CD4-positive, alpha-beta T cell (primary cell): ENCODE results near the gene ANKRD28. TPM values are rescaled to one million over a fixed set of nuclear protein-coding genes. Genes with fewer than 3 reads are reported as not detected.

Experiments
- ATAC-seq: fragments of 200-7000 bp; cut with Tn5 transposase; one replicate; pipeline ENCODE4 v1.10.0; 2022; ENCODE audit warnings: mild to moderate bottlenecking; ENCODE audit not compliant: poor library complexity
- CTCF ChIA-PET: fragments of 350-600 bp; sonication (Branson Sonifier 250); formaldehyde crosslinking; loops from one replicate; lab custom pipeline; 2021; ENCODE audit warnings: antibody characterized with exemption, inconsistent platforms; lab: Charles Lee
- POLR2A ChIA-PET: fragments of 350-600 bp; sonication (Branson Sonifier 250); formaldehyde crosslinking; loops from one replicate; lab custom pipeline; 2021; ENCODE audit warnings: antibody characterized with exemption, inconsistent platforms; lab: Charles Lee
- DNase-seq, 14 experiments: peaks; one replicate each; pipeline ENCODE4 v3.0.0-alpha.2; 2013 to 2020; ENCODE audit warnings: mixed read lengths in 2 of 14
- H3K27ac ChIP-seq, 2 donors: one replicate each; pipeline versions ENCODE4 v1.5.1 to v1.7.0; 2013; ENCODE audit warnings: low read length in 2 of 2, low read depth in 1 of 2, mild to moderate bottlenecking in 1 of 2
- H3K27me3 ChIP-seq, 2 experiments: 1 replicate in 1 of 2; 2 replicates in 1 of 2; pipeline versions ENCODE4 v1.6.1 to v1.7.0; 2013; ENCODE audit warnings: low read length in 2 of 2, control low read depth in 1 of 2, mild to moderate bottlenecking in 1 of 2, moderate library complexity in 1 of 2; ENCODE audit not compliant: insufficient read depth in 2 of 2, control insufficient read depth in 1 of 2
- H3K36me3 ChIP-seq: one replicate; pipeline ENCODE4 v1.6.1; 2013; ENCODE audit warnings: low read length, control low read depth; ENCODE audit not compliant: insufficient read depth
- H3K4me1 ChIP-seq: one replicate; pipeline ENCODE4 v1.6.1; 2013; ENCODE audit warnings: low read length, control low read depth; ENCODE audit not compliant: insufficient read depth
- H3K4me3 ChIP-seq: one replicate; pipeline ENCODE4 v1.5.1; 2013; ENCODE audit warnings: mild to moderate bottlenecking, low read length, moderate library complexity
- H3K9me3 ChIP-seq, 2 experiments: 1 replicate in 1 of 2; 2 replicates in 1 of 2; pipeline versions ENCODE4 v1.6.1 to v1.7.0; 2013; ENCODE audit warnings: low read length in 2 of 2, mild to moderate bottlenecking in 2 of 2, control low read depth in 1 of 2, moderate library complexity in 1 of 2; ENCODE audit not compliant: control insufficient read depth in 1 of 2, insufficient read depth in 1 of 2
- H3K27ac Mint-ChIP-seq: one replicate; pipeline ENCODE4 v1.8.0; 2020; ENCODE audit warnings: mixed read lengths
- H3K27me3 Mint-ChIP-seq: one replicate; pipeline ENCODE4 v1.8.0; 2021; ENCODE audit warnings: mixed read lengths
- H3K36me3 Mint-ChIP-seq: one replicate; pipeline ENCODE4 v1.8.0; 2021; ENCODE audit warnings: low read depth, mixed read lengths
- H3K4me1 Mint-ChIP-seq: one replicate; pipeline ENCODE4 v1.8.0; 2021; ENCODE audit warnings: low read depth, mixed read lengths
- H3K4me3 Mint-ChIP-seq: one replicate; pipeline ENCODE4 v1.8.0; 2020; ENCODE audit warnings: mild to moderate bottlenecking, mixed read lengths
- H3K9me3 Mint-ChIP-seq: one replicate; pipeline ENCODE4 v1.8.0; 2020; ENCODE audit warnings: mixed read lengths
- intact Hi-C, 2 experiments: fragments of 100-400 bp; cut with DNase I in 1 of 2; cut with micrococcal nuclease in 1 of 2; formaldehyde crosslinking; loops; one replicate each; pipeline versions ENCODE4 v1.15.1 to v1.9.0; 2023 to 2025; cut with DNase I, micrococcal nuclease
- total RNA-seq, 174 experiments: library from RNA in 2 of 174; stranded (reverse) in 2 of 174; gene quantifications; one replicate each; pipeline ENCODE4 v1.2.3 and lab custom pipeline; 2021 to 2026
- TF ChIP-seq, protein P1 (sequence below): fragments of 200-600 bp; IDR thresholded peaks from one replicate; pipeline ENCODE4 v1.8.0; 2022; ENCODE audit warnings: antibody characterized with exemption, mild to moderate bottlenecking

Gene ANKRD28
- total RNA-seq, 2 experiments from 2014 or later, result 36.6 to 43.1 TPM

- CTCF ChIA-PET, result no interaction called here
- TF ChIP-seq, protein P1, sequence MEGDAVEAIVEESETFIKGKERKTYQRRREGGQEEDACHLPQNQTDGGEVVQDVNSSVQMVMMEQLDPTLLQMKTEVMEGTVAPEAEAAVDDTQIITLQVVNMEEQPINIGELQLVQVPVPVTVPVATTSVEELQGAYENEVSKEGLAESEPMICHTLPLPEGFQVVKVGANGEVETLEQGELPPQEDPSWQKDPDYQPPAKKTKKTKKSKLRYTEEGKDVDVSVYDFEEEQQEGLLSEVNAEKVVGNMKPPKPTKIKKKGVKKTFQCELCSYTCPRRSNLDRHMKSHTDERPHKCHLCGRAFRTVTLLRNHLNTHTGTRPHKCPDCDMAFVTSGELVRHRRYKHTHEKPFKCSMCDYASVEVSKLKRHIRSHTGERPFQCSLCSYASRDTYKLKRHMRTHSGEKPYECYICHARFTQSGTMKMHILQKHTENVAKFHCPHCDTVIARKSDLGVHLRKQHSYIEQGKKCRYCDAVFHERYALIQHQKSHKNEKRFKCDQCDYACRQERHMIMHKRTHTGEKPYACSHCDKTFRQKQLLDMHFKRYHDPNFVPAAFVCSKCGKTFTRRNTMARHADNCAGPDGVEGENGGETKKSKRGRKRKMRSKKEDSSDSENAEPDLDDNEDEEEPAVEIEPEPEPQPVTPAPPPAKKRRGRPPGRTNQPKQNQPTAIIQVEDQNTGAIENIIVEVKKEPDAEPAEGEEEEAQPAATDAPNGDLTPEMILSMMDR, result no peak
- H3K4me1 ChIP-seq, result no peaks in the 10 kb centered on the region
- ATAC-seq (no peak), DNase-seq (no peak)
- no peak overlapping the region for H3K27ac ChIP-seq
- Mint-ChIP-seq H3K9me3 (no peaks in the 10 kb centered on the region), H3K4me1 (no peaks in the 10 kb centered on the region), H3K27ac (no peak overlapping the region), H3K27me3 (no peaks in the 10 kb centered on the region), H3K36me3 (peaks cover 84% of the 10 kb centered on the region), H3K4me3 (no peak overlapping the region)
- H3K36me3 ChIP-seq, result peaks cover 40% of the 10 kb centered on the region
- H3K4me3 ChIP-seq, result no peak overlapping the region
- intact Hi-C loops, result no loop called here
- H3K27me3 ChIP-seq, result no peaks in the 10 kb centered on the region
- no peaks in the 10 kb centered on the region for H3K9me3 ChIP-seq
- POLR2A ChIA-PET, result no interaction called here
Observed at GRCh38 chr3:15707779-15708178, 90.0 kb downstream of the ANKRD28 start.

GRCh38 chr3:15703346-15703745, 94.4 kb downstream of the ANKRD28 start:
- no peaks in the 10 kb centered on the region for H3K9me3 Mint-ChIP-seq
- no peak overlapping the region for H3K4me3 ChIP-seq
- H3K4me1 ChIP-seq, result no peaks in the 10 kb centered on the region
- H3K27me3 ChIP-seq, result no peaks in the 10 kb centered on the region
- peaks cover 16% of the 10 kb centered on the region for H3K36me3 ChIP-seq
- no peaks in the 10 kb centered on the region for H3K9me3 ChIP-seq
- no peak overlapping the region for H3K27ac Mint-ChIP-seq
- TF ChIP-seq, protein P1, result no peak
- H3K4me1 Mint-ChIP-seq, result no peaks in the 10 kb centered on the region
- no peak overlapping the region for H3K27ac ChIP-seq
- DNase-seq (no peak), ATAC-seq (no peak)
- H3K27me3 Mint-ChIP-seq, result no peaks in the 10 kb centered on the region
- H3K4me3 Mint-ChIP-seq, result no peak overlapping the region
- ChIA-PET POLR2A (no interaction called here), CTCF (no interaction called here)
- peaks cover 72% of the 10 kb centered on the region for H3K36me3 Mint-ChIP-seq
- intact Hi-C loops, result no loop called here

DNA sequence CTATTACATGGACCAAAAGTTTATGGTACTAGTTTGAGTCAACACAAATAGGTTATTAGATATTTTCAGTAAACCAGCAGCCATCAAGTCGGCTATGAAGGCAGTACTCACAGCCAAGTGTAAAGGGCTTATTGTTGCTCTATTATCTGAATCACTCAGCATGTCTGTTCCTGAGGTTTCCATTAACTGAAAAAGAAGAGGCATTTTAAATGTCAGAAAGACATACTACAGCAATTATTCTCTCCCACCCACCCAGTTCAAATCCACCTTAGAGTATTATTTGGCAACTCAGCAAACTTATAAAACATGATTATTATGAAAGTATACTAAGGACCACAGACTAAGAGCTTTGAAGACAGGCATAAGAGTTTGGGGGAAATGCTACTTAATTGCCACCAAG, 103.2 kb downstream of the ANKRD28 start:
- intact Hi-C loops, result no loop called here
- Histone ChIP-seq H3K27ac (no peak overlapping the region), H3K36me3 (peaks cover 24% of the 10 kb centered on the region), H3K27me3 (no peaks in the 10 kb centered on the region), H3K4me3 (no peak overlapping the region), H3K4me1 (no peaks in the 10 kb centered on the region), H3K9me3 (no peaks in the 10 kb centered on the region)
- ChIA-PET CTCF (no interaction called here), POLR2A (no interaction called here)
- no peak overlapping the region for H3K4me3 Mint-ChIP-seq
- H3K27me3 Mint-ChIP-seq, result no peaks in the 10 kb centered on the region
- no peak overlapping the region for H3K27ac Mint-ChIP-seq
- DNase-seq (no peak), ATAC-seq (no peak)
- no peaks in the 10 kb centered on the region for H3K4me1 Mint-ChIP-seq
- H3K9me3 Mint-ChIP-seq, result no peaks in the 10 kb centered on the region
- TF ChIP-seq, protein P1, result no peak
- H3K36me3 Mint-ChIP-seq, result peaks cover 96% of the 10 kb centered on the region
